Globus pallidus (tissue), 1 donor: ENCODE data around the gene ZC3H8.
"Not testable (repeated sequence)": the region's sequence is repeated elsewhere in the genome, so short reads cannot be mapped to it uniquely, and the experiment has no call there.

Source experiments
- DNase-seq: peaks from one replicate; pipeline ENCODE4 v3.0.0-alpha.2; 2015; ENCODE audit warnings: low spot score

Gene ZC3H8

GRCh38 chr2:112259509-112260294, 4.9 kb upstream of the ZC3H8 start:
- DNase-seq, result peak; percentile 82

DNA sequence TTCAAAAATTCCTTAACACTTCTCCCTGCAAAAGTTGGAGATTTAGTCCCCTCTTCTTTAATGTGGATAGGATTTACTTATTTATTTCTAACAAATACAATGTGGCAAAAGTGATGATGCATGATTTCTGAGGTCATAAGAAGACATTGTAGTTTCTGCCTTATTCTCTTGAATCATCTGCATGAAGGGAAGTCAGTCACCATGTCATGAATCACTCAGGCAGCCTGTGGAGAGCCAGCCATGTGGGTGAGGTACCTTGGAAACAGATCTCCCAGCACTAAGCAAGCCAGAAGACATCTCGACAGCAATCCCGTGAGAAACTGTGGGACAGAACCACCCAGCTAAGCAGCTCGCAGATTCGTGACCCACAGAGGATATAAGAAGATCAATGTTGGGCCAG, 2.7 kb upstream of the ZC3H8 start:
- no peak for DNase-seq

DNA sequence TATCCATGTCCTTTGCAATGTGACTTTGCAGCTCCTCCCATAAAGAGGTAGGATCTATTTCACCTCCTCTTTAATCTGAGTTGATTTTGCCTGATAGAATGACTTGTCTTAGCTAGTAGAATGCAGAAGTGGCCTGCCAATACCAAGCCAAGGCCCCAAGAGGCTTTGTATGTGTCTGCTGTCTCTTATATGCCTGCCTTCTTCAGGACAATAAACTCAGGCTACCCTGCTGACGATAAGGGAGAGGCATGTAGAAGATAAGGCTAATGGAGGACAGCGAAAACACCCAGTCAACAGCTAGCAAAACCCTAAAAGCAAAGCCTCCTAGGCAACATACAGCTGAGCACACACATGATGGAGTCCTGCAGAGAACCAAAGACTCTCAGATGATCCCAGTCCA, 1.8 kb upstream of the ZC3H8 start:
- no peak for DNase-seq

- DNase-seq, result no peak
These were observed 1.0 kb upstream of the ZC3H8 start for GRCh38 chr2:112255875-112256274.

DNA sequence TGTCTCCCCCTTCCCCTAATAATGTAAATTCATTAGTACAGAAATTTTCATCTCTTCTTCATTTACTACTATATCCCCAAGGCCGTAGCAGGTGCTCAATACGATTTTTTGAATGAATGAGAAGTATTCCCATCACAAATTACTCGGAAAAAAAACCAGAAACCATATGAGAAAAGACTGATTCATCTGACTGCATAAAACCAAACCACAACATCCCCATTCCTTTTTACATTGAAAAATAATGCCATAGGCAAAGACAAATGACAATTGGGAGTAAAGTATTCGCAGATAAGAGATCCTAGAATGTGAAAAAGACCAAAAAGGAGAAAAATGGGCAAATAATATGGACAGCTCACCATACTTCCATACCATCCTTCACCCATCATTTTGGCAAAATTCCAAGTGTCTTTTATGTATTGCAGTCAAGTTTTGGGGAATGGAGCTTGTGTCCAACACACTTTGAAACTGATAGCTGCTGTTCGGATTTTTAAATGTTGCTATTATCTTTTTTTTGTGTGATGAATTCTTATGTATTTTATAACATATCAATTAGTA, 1.5 kb downstream of the ZC3H8 start:
- no peak for DNase-seq

DNA sequence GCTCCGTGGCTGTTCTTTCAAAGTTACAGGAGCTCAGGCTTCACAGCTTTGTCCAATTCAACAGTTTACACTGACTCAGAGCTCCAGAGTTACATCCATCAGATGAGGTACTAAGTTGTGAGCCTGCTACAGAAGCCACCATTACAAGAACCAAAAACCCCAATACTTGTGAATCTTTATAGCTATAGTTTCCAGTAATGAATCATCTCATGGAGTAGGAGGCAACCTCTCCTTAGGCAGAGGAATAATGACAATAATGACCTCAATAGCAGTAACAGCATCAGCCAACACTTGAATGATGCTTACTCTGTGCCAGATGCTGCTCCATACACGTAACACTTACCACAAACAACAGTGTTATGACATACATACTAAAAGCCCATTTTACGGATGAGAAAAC, 3.6 kb downstream of the ZC3H8 start:
- DNase-seq, result no peak

GRCh38 chr2:112244854-112245253, 10.0 kb downstream of the ZC3H8 start:
- no peak for DNase-seq

- DNase-seq, result no peak
These were observed 11.6 kb downstream of the ZC3H8 start for GRCh38 chr2:112243233-112243632.

GRCh38 chr2:112242384-112242783, 12.5 kb downstream of the ZC3H8 start:
- no peak for DNase-seq

DNA sequence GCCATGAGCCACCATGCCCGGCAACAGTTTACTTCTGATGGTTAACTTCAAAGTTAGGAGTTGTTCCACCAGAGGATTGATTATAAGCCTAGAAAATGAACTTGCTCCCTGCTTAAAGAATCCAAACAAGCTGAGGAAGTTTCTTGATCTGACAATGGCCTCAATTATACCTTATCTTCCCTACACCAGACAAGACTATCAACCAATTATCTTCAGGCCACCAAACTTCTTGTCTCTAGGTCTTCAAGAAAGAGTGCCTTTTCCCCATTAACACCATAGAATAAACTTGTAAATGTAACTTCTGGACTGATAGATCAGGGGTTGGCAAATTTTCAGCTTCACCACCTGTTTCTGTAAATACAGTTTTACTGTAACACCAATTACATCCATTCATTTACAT, 15.0 kb downstream of the ZC3H8 start:
- no peak for DNase-seq

DNA sequence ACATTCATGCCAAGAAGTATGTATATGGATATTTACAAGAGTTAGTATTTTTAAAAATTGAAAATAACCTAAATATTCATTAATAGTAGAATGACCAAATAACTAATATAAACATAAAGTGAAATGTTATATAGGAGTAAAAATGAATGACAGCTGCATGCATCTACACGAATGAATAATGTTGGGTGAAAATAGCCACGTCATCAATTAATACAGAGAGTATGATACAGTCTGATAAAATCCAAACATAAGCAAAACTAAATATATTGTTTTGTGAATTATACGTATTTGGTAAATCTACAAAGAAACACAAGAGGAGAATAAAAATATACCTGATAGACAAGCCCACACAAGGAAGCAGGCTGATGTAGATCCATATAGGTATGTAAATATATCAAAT, 24.5 kb downstream of the ZC3H8 start:
- no peak for DNase-seq

GRCh38 chr2:112229348-112229747, 25.5 kb downstream of the ZC3H8 start:
- DNase-seq, result no peak

DNA sequence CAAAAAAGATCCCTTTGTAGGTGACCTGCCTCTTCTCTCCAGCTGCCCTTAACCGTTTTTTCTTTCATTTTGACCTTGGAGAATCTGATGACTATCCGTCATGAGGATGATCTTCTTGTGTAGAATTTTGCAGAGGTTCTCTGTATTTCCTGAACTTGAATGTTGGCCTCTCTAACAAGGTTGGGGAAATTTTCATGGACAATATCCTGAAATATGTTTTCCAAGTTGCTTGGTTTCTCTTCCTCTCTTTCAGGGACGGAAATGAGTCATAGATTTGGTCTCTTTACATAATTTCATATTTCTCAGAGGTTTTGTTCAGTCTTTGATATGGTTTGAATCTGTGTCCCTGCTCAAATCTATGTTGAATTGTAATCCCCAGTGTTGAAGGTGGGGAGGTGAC, 34.0 kb downstream of the ZC3H8 start:
- DNase-seq, result no peak

DNA sequence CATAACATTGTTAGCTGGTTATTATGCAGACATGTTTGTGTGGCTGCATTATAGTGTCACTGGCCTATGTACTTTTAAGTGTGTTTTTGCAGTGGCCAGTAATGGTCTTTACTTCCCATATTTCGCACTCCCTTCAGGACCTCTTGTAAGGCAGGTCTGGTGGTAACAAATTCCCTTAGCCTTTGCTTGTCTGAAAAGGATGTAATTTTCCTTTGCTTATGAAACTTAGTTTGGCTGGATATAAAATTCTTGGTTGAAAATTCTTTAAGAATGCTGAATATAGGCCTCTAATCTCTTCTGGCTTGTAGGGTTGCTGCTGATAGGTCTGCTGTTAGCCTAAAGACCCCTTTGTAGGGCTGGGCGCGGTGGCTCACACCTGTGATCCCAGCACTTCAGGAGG, 34.7 kb downstream of the ZC3H8 start:
- DNase-seq, result no peak

DNA sequence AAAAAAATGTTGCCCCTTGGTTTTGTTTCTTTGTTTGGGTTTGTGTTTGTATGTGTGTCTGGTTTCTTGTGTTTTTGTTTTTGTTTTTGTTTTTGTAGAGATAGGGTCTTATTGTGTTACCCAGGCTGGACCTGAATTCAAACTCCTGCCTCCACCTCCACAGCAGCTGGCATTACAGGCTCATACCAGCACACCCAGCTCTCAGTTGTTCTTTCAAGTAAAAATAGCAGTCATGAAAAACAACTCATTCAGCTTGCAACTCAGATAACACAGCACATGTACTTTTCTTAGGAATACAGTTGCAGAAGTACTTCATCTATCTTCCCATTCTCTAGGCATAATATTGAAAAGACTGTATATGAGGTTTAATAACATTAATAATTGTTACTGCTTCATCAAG, 37.0 kb downstream of the ZC3H8 start:
- DNase-seq, result no peak

GRCh38 chr2:112216167-112216566, 38.7 kb downstream of the ZC3H8 start:
- no peak for DNase-seq

GRCh38 chr2:112207905-112208304, 46.9 kb downstream of the ZC3H8 start:
- not testable (repeated sequence) for DNase-seq

DNA sequence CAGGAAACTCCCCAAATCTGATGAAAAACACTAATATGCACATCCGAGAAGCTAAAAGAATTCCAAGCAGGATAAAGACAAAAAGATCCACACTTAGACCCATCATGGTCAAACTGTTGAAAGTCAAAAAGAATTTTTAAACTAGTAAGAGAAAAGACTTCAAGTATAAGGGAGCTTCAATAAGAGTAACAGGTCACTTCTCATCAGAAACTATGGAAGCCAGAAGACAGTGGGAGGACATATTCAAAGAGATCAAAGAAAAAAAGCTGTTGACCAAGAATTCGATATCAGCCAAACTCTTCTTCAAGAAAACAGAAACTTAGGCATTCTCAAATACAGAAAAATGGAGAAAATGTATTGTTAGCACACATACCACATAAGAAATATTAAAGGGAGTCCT, 50.4 kb downstream of the ZC3H8 start:
- no peak for DNase-seq

DNA sequence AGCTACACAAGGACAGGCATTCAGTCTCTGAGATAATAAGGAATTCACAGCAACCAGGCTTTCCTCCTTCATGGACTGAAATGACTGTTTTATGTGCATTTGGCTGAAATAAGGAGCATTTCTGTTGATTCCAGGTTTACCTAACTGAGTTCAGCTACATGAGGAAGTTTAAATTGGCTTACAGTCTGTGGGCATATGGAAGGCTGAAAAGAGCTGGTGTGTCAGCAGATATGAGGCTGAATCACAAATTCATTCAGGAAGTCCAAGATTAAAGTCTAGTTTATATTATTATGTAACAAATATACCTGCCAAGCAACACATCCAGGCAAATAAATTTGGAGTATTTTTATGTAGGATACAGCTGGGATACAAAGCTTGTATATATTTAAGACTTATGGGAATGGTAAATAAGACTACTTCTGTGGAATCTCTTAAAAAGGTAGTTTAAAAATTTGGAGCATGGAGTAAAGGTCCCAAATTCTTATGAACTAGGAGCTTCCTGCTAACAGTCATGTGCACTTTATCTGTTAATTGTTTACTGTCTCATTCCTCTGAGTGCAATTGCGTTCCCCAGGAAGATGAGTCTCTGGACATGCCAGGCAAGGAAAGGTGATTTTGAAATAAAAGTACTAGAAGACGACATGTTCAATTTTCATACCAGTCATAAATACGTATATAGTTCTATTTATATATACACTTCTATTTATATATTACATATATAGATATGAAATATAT, 53.0 kb downstream of the ZC3H8 start:
- no peak for DNase-seq

GRCh38 chr2:112199188-112199587, 55.7 kb downstream of the ZC3H8 start:
- DNase-seq, result no peak

DNA sequence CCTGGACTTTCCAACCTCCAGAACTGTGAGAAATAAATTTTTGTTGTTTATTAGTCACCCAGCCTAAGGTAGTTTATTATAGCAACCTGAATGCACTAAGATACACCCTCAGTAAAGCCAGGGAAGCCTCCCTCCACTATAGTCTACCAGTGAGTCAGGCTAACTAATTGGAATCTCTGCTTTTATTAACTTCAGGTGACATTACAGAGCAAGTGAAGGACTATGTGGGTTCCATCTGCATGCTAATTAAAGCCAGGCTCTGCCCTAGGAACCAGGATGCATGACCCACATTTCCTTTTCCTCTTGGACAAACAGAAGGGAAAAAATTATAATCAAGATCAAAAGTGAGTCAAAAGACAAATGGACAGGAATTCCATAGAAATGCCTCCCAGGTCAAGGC, 56.1 kb downstream of the ZC3H8 start:
- no peak for DNase-seq

GRCh38 chr2:112197868-112198267, 57.0 kb downstream of the ZC3H8 start:
- DNase-seq, result no peak

DNA sequence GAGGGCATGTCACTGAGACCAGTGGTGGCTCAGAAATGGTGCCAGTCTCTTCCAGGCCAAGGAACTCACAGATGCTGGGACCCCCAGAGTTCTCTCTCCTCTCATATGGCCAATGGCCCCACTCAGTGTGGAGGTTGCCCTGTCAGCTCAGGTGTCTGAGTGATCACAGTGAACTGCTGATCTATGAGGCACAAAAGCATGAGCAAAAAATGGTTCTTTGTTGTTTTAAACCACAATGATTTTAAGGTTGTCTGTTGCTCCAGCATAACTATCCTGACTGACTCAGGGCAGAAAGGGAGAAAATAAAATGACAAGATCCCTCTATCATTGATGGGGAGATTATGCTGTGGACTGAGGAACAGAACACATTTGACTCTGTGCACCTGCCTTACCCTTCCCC, 58.9 kb downstream of the ZC3H8 start:
- DNase-seq, result no peak
